ENCODE data around the gene NFYA.

- no peak for TF ChIP-seq CTCF (IDR thresholded peaks at IDR 0.05; ENCODE audit: low read depth, low read length, missing input control)
- TF ChIP-seq JUND (IDR thresholded peaks at IDR 0.05): no peak
- no peak for TF ChIP-seq RXRA (IDR thresholded peaks at IDR 0.05)
- TF ChIP-seq EGR1 (IDR thresholded peaks at IDR 0.05; ENCODE audit: low read depth in 2 of 2): no peak
- no peak for TF ChIP-seq MAX (IDR thresholded peaks at IDR 0.05)
- TF ChIP-seq ATF3 (IDR thresholded peaks at IDR 0.05): no peak
- TF ChIP-seq GABPA (IDR thresholded peaks at IDR 0.05 in 1 of 2, conservative IDR thresholded peaks at IDR 0.05 in 1 of 2): no peak
Observed at GRCh38 chr6:41083072-41083471, 10.3 kb downstream of the NFYA start.
